ENCODE data around the gene PSMB10.

PSMB10 gene

DNA sequence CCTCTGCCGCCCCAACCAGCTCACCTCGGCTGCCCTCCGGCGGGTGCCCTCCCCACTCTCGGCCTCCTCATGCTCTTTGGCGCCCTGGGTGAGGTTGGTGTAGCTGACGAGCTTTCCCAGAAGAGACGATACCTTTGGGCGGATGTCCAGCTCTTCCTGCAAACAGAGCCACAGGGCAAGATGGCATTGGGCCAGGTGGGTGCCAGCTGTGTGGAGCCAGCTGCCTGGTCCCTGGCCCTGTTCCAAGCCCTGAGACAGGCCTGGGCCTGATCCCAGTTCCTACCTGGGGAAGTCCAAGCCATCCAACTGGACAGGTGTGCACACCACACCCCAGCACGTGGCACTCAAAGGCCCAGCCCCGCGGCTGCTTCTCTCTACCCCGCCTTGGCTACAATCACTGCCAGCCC lies 24.9 kb upstream of the PSMB10 start:
- Histone ChIP-seq H3K27ac (ENCODE audit: low read length) (no peak overlapping the region), H3K36me3 (ENCODE audit: control insufficient read depth in 1 of 2, insufficient read depth in 2 of 2, low read length in 2 of 2) (peaks cover 28 to 57% of the 10 kb centered on the region in 2 donors), H3K27me3 (ENCODE audit: low read depth, low read length) (no peaks in the 10 kb centered on the region), H3K4me3 (ENCODE audit: low read depth in 1 of 2, low read length in 2 of 2) (no peak overlapping the region), H3K9me3 (ENCODE audit: control insufficient read depth in 1 of 2, low read length in 2 of 2) (no peaks in the 10 kb centered on the region), H3K4me1 (ENCODE audit: control insufficient read depth in 1 of 2, insufficient read depth in 2 of 2, low read length in 2 of 2) (peaks cover 36 to 54% of the 10 kb centered on the region in 2 donors)

GRCh38 chr16:67959536-67960329 lies 23.1 kb upstream of the PSMB10 start:
- no peaks in the 10 kb centered on the region for H3K9me3 ChIP-seq (ENCODE audit: control insufficient read depth in 1 of 2, low read length in 2 of 2)
- H3K36me3 ChIP-seq (ENCODE audit: control insufficient read depth in 1 of 2, insufficient read depth in 2 of 2, low read length in 2 of 2) = peaks cover 28 to 63% of the 10 kb centered on the region in 2 donors
- no peaks in the 10 kb centered on the region for H3K27me3 ChIP-seq (ENCODE audit: low read depth, low read length)
- peak overlapping the region; percentile 79 for H3K27ac ChIP-seq (ENCODE audit: low read length)
- H3K4me3 ChIP-seq (ENCODE audit: low read depth in 1 of 2, low read length in 2 of 2) = no peak overlapping the region
- H3K4me1 ChIP-seq (ENCODE audit: control insufficient read depth in 1 of 2, insufficient read depth in 2 of 2, low read length in 2 of 2) = peaks cover 18 to 35% of the 10 kb centered on the region in 2 donors

DNA sequence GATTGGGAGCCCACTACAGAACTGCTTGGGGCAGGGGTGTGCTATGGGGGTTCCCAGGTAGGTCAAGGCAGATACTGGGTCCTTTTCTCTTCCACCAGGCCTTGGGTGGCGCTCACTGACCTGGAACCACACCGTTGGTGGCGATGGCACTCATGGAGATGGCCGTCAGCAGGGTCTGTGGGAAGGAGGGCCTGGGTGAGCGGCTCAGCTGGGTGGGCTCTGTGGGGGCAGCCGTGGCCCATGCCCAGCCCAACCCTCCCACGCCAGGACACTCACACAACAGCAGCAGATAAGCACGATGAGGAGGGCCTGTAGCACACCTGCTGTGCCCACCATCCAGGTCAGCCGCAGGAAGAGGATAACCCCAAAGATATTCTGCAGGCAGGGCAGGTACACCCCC lies 21.0 kb upstream of the PSMB10 start:
- Histone ChIP-seq H3K27ac (ENCODE audit: low read length) (no peak overlapping the region), H3K27me3 (ENCODE audit: low read depth, low read length) (no peaks in the 10 kb centered on the region), H3K36me3 (ENCODE audit: control insufficient read depth in 1 of 2, insufficient read depth in 2 of 2, low read length in 2 of 2) (peaks cover 31 to 70% of the 10 kb centered on the region in 2 donors), H3K4me1 (ENCODE audit: control insufficient read depth in 1 of 2, insufficient read depth in 2 of 2, low read length in 2 of 2) (peaks cover 10 to 19% of the 10 kb centered on the region in 2 donors), H3K4me3 (ENCODE audit: low read depth in 1 of 2, low read length in 2 of 2) (no peak overlapping the region), H3K9me3 (ENCODE audit: control insufficient read depth in 1 of 2, low read length in 2 of 2) (no peaks in the 10 kb centered on the region)

GRCh38 chr16:67954421-67955196 lies 18.0 kb upstream of the PSMB10 start:
- H3K27ac ChIP-seq (ENCODE audit: low read length) = no peak overlapping the region
- no peak overlapping the region for H3K4me3 ChIP-seq (ENCODE audit: low read depth in 1 of 2, low read length in 2 of 2)
- H3K27me3 ChIP-seq (ENCODE audit: low read depth, low read length) = no peaks in the 10 kb centered on the region
- peaks cover 0 to 24% of the 10 kb centered on the region in 2 donors for H3K4me1 ChIP-seq (ENCODE audit: control insufficient read depth in 1 of 2, insufficient read depth in 2 of 2, low read length in 2 of 2)
- peaks cover 32 to 70% of the 10 kb centered on the region in 2 donors for H3K36me3 ChIP-seq (ENCODE audit: control insufficient read depth in 1 of 2, insufficient read depth in 2 of 2, low read length in 2 of 2)
- H3K9me3 ChIP-seq (ENCODE audit: control insufficient read depth in 1 of 2, low read length in 2 of 2) = no peaks in the 10 kb centered on the region

GRCh38 chr16:67953641-67954375 lies 17.2 kb upstream of the PSMB10 start:
- Histone ChIP-seq H3K27me3 (ENCODE audit: low read depth, low read length) (no peaks in the 10 kb centered on the region), H3K4me3 (ENCODE audit: low read depth in 1 of 2, low read length in 2 of 2) (no peak overlapping the region), H3K9me3 (ENCODE audit: control insufficient read depth in 1 of 2, low read length in 2 of 2) (no peaks in the 10 kb centered on the region), H3K36me3 (ENCODE audit: control insufficient read depth in 1 of 2, insufficient read depth in 2 of 2, low read length in 2 of 2) (peaks cover 35 to 74% of the 10 kb centered on the region in 2 donors), H3K27ac (ENCODE audit: low read length) (no peak overlapping the region), H3K4me1 (ENCODE audit: control insufficient read depth in 1 of 2, insufficient read depth in 2 of 2, low read length in 2 of 2) (peaks cover 0 to 21% of the 10 kb centered on the region in 2 donors)

DNA sequence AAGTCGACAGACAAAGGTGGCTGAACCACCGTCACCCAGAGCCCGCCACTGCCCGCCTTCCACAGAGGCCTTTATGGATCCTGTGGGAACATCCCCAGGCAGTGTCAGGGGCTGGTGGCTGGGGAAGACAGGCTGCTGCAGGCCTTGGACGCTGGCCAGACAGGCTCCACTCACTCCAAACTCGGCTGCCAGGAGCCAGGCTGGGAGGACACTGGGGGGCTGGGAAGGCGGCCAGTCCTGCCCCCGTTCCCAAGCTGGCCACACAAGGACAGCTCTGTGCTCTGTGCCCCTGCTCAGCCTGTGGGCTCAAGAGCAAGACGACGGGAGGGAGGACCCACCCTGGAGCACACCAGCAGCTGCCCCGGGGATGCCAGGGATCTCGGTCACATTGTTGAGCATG lies 14.8 kb upstream of the PSMB10 start:
- Histone ChIP-seq H3K27me3 (ENCODE audit: low read depth, low read length) (no peaks in the 10 kb centered on the region), H3K4me3 (ENCODE audit: low read depth in 1 of 2, low read length in 2 of 2) (no peak overlapping the region), H3K9me3 (ENCODE audit: control insufficient read depth in 1 of 2, low read length in 2 of 2) (no peaks in the 10 kb centered on the region), H3K36me3 (ENCODE audit: control insufficient read depth in 1 of 2, insufficient read depth in 2 of 2, low read length in 2 of 2) (peaks cover 51 to 81% of the 10 kb centered on the region in 2 donors), H3K27ac (ENCODE audit: low read length) (no peak overlapping the region), H3K4me1 (ENCODE audit: control insufficient read depth in 1 of 2, insufficient read depth in 2 of 2, low read length in 2 of 2) (peaks cover 0 to 21% of the 10 kb centered on the region in 2 donors)

DNA sequence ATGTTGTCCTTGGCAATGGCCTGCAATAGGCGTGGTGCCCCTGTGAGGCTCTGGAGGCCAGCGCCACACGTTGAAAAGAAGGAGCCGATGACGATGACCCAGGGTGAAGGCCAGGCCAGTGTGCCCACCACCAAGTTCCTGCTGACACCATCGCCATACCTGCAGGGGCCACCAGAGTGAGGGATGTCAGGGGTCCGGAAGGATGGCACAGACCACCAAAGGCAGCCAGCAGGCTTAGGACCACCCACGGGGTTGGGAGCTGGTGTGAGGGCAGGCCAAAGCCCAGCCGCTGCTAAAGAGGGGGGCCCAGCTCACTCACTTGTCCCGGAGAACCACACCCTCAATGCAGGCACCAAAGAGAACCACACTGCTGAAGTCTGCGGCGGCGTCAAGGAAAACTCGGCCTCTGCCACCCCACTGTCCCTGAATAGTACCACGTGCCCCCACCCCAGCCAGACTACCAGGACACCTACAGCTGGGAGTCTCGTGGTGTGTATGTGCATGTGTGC lies 13.7 kb upstream of the PSMB10 start:
- Histone ChIP-seq H3K4me1 (ENCODE audit: control insufficient read depth in 1 of 2, insufficient read depth in 2 of 2, low read length in 2 of 2) (peaks cover 0 to 27% of the 10 kb centered on the region in 2 donors), H3K9me3 (ENCODE audit: control insufficient read depth in 1 of 2, low read length in 2 of 2) (no peaks in the 10 kb centered on the region)

GRCh38 chr16:67949645-67950044 lies 13.0 kb upstream of the PSMB10 start:
- Histone ChIP-seq H3K4me1 (ENCODE audit: control insufficient read depth in 1 of 2, insufficient read depth in 2 of 2, low read length in 2 of 2) (peaks cover 0 to 34% of the 10 kb centered on the region in 2 donors), H3K27me3 (ENCODE audit: low read depth, low read length) (no peaks in the 10 kb centered on the region), H3K36me3 (ENCODE audit: control insufficient read depth in 1 of 2, insufficient read depth in 2 of 2, low read length in 2 of 2) (peaks cover 64 to 92% of the 10 kb centered on the region in 2 donors), H3K27ac (ENCODE audit: low read length) (no peak overlapping the region), H3K4me3 (ENCODE audit: low read depth in 1 of 2, low read length in 2 of 2) (no peak overlapping the region), H3K9me3 (ENCODE audit: control insufficient read depth in 1 of 2, low read length in 2 of 2) (no peaks in the 10 kb centered on the region)

More for the DNA sequence above, 13.7 kb upstream of the PSMB10 start:
- Histone ChIP-seq H3K4me3 (ENCODE audit: low read depth in 1 of 2, low read length in 2 of 2) (no peak overlapping the region), H3K36me3 (ENCODE audit: control insufficient read depth in 1 of 2, insufficient read depth in 2 of 2, low read length in 2 of 2) (peaks cover 62 to 92% of the 10 kb centered on the region in 2 donors), H3K27ac (ENCODE audit: low read length) (no peak overlapping the region), H3K27me3 (ENCODE audit: low read depth, low read length) (no peaks in the 10 kb centered on the region)

DNA sequence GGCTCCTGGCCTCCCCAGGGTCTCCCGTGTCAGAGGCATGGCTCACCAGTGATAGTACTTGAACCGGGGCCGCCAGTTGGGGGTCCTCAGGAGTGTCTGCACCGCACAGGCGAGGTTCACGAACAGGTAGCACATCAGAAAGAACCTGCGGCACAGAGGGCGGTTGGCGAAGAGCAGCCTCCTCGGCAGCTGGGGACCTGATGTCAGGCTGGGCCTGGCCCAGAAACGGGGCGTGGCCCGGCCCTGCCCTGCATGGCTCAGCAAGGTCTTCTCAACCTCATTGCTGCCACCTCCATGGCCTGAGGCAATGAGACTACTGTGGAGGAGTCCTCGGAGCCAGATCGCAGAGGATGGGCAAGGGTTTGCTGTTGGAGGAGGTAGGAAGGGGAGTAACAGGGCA lies 11.4 kb upstream of the PSMB10 start:
- Histone ChIP-seq H3K9me3 (ENCODE audit: control insufficient read depth in 1 of 2, low read length in 2 of 2) (no peaks in the 10 kb centered on the region), H3K36me3 (ENCODE audit: control insufficient read depth in 1 of 2, insufficient read depth in 2 of 2, low read length in 2 of 2) (peaks cover 54 to 87% of the 10 kb centered on the region in 2 donors), H3K4me3 (ENCODE audit: low read depth in 1 of 2, low read length in 2 of 2) (no peak overlapping the region), H3K4me1 (ENCODE audit: control insufficient read depth in 1 of 2, insufficient read depth in 2 of 2, low read length in 2 of 2) (peaks cover 0 to 47% of the 10 kb centered on the region in 2 donors), H3K27me3 (ENCODE audit: low read depth, low read length) (no peaks in the 10 kb centered on the region), H3K27ac (ENCODE audit: low read length) (no peak overlapping the region)

DNA sequence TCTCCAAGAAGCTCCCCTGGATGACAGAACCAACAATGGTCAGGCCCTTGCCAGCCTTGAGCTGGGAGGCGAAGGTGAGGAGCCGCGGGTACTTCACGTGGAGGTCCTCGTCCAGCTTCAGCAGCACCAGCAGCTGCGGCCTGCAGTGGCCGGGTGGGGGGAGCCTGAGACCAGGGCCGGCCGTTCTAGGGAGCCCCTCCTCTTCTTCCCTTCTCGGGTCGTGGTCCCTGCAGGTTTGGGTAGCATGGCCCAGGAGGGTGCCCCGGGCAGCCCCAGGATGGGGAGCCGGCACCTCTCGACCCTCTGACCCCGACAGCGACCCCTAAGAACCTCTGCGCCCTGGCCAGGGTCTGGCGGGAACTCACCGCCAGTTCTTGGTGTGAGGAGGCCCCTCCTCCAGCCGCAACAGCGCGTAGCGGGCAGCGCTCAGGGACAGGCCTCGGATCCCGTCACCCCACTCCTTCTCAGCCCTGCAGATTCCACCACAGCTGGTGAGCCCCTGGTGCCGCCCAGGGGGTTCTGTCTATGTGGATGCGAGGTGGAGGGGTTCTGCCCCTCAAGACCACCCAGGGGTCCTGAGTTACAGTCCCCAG lies 10.4 kb upstream of the PSMB10 start:
- Histone ChIP-seq H3K36me3 (ENCODE audit: control insufficient read depth in 1 of 2, insufficient read depth in 2 of 2, low read length in 2 of 2) (peaks cover 56 to 90% of the 10 kb centered on the region in 2 donors), H3K27ac (ENCODE audit: low read length) (no peak overlapping the region)

More for the DNA sequence above, 10.4 kb upstream of the PSMB10 start:
- Histone ChIP-seq H3K4me3 (ENCODE audit: low read depth in 1 of 2, low read length in 2 of 2) (no peak overlapping the region), H3K27me3 (ENCODE audit: low read depth, low read length) (no peaks in the 10 kb centered on the region), H3K4me1 (ENCODE audit: control insufficient read depth in 1 of 2, insufficient read depth in 2 of 2, low read length in 2 of 2) (peaks cover 0 to 51% of the 10 kb centered on the region in 2 donors), H3K9me3 (ENCODE audit: control insufficient read depth in 1 of 2, low read length in 2 of 2) (no peaks in the 10 kb centered on the region)
